ENCODE measurements around the gene MAPK14.

GRCh38 chr6:36109092-36109491, 81.5 kb downstream of the MAPK14 start:
- no peak for TF ChIP-seq CTCF (conservative IDR thresholded peaks at IDR 0.05 in 1 of 2, IDR thresholded peaks at IDR 0.05 in 1 of 2; ENCODE audit: low read depth in 1 of 2, low read length in 2 of 2)
- TF ChIP-seq EZH2 (IDR thresholded peaks at IDR 0.05; ENCODE audit: low read length, missing control alignments): no peak

Measured in fibroblast of lung (primary cell).